ENCODE data around the gene IL17RE.
"Not testable (repeated sequence)": the region's sequence is repeated elsewhere in the genome, so short reads cannot be mapped to it uniquely, and the experiment has no call there.

GRCh38 chr3:9896755-9897407, 5.8 kb upstream of the IL17RE start:
- not testable (repeated sequence) for TF ChIP-seq POLR2A (IDR thresholded peaks at IDR 0.05)
- TF ChIP-seq, protein P1, sequence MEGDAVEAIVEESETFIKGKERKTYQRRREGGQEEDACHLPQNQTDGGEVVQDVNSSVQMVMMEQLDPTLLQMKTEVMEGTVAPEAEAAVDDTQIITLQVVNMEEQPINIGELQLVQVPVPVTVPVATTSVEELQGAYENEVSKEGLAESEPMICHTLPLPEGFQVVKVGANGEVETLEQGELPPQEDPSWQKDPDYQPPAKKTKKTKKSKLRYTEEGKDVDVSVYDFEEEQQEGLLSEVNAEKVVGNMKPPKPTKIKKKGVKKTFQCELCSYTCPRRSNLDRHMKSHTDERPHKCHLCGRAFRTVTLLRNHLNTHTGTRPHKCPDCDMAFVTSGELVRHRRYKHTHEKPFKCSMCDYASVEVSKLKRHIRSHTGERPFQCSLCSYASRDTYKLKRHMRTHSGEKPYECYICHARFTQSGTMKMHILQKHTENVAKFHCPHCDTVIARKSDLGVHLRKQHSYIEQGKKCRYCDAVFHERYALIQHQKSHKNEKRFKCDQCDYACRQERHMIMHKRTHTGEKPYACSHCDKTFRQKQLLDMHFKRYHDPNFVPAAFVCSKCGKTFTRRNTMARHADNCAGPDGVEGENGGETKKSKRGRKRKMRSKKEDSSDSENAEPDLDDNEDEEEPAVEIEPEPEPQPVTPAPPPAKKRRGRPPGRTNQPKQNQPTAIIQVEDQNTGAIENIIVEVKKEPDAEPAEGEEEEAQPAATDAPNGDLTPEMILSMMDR (IDR thresholded peaks at IDR 0.05), result not testable (repeated sequence)
